Peyer's patch (tissue), 4 donors: ENCODE data around the gene MT2A.

Experiments
- CTCF ChIP-seq, 6 experiments: fragments of 450-650 bp in 4 of 6; fragments of 200-600 bp in 2 of 6; sonication (generic) in 1 of 6; IDR thresholded peaks; one replicate each; pipeline ENCODE4 v1.5.1; 2017 to 2019; ENCODE audit warnings: antibody characterized with exemption in 6 of 6, mild to moderate bottlenecking in 3 of 6, moderate library complexity in 1 of 6
- POLR2A ChIP-seq, 2 donors: fragments of 450-650 bp; IDR thresholded peaks; one replicate each; pipeline ENCODE4 v1.5.1; 2017; ENCODE audit warnings: antibody characterized with exemption in 2 of 2, mild to moderate bottlenecking in 2 of 2, moderate library complexity in 2 of 2

- TF ChIP-seq CTCF (IDR thresholded peaks at IDR 0.05) (no peak), POLR2A (IDR thresholded peaks at IDR 0.05) (no peak)
These were observed 25.2 kb downstream of the MT2A start for GRCh38 chr16:56633535-56633934.
